Measurements from ENCODE around the gene SLC22A13. TPM values are rescaled to one million over a fixed set of nuclear protein-coding genes. Genes with fewer than 3 reads are reported as not detected.

Gene SLC22A13
- total and polyA plus RNA-seq, 9 of the 15 experiments (the other 6 are each of a cell fraction or from before 2014, with no cell fraction given): 0.09 to 0.49 (median 0.17) TPM; not detected in 3

GRCh38 chr3:38327335-38328009 is 61.9 kb downstream of the SLC22A13 start (continued):
- TF ChIP-seq ZKSCAN8 (CRISPR knock-in tag; IDR thresholded peaks at IDR 0.05): 0 out of 2 replicates have a peak, but pooled peaks have one; percentile 34
- TF ChIP-seq ZNF263 (CRISPR knock-in tag; IDR thresholded peaks at IDR 0.05; ENCODE audit: borderline replicate concordance): no peak
- no peak for TF ChIP-seq ZNF584 (CRISPR knock-in tag; IDR thresholded peaks at IDR 0.05; ENCODE audit: low read depth)
- TF ChIP-seq POLR3G (IDR thresholded peaks at IDR 0.05; ENCODE audit: extremely low read depth, insufficient read length, insufficient replicate concordance): no peak
- TF ChIP-seq SNIP1 (IDR thresholded peaks at IDR 0.05; ENCODE audit: low read depth): no peak
- TF ChIP-seq ZNF592 (IDR thresholded peaks at IDR 0.05): 0 out of 2 replicates have a peak, but pooled peaks have one; percentile 4
- no peak for TF ChIP-seq POU5F1 (IDR thresholded peaks at IDR 0.05; ENCODE audit: borderline replicate concordance, low read depth, low read length, partially characterized antibody)
- peak; percentile 92 for TF ChIP-seq MEIS2 (IDR thresholded peaks at IDR 0.05; ENCODE audit: partially characterized antibody)
- peak; percentile 57; the same call in 1 of the 2 replicates for TF ChIP-seq ATF7 (IDR thresholded peaks at IDR 0.05)
- peak; percentile 56; the same call in 1 of the 2 replicates for TF ChIP-seq NR2C1 (IDR thresholded peaks at IDR 0.05)
- TF ChIP-seq NR2C1 (tag; IDR thresholded peaks at IDR 0.05): peak; percentile 86
- peak; percentile 52; the same call in 1 of the 2 replicates for TF ChIP-seq VEZF1 (CRISPR knock-in tag; IDR thresholded peaks at IDR 0.05)
- no peak for TF ChIP-seq GATAD2A (IDR thresholded peaks at IDR 0.05)
- TF ChIP-seq ZZZ3 (IDR thresholded peaks at IDR 0.05): no peak
- no peak for TF ChIP-seq ZNF699 (CRISPR knock-in tag; IDR thresholded peaks at IDR 0.05; ENCODE audit: insufficient replicate concordance)
- TF ChIP-seq ELF1 (tag; IDR thresholded peaks at IDR 0.05): peak; percentile 50; the same call in 1 of the 2 replicates
- TF ChIP-seq CBFA2T3 (IDR thresholded peaks at IDR 0.05): 0 out of 2 replicates have a peak, but pooled peaks have one; percentile 6
- no peak for TF ChIP-seq ZNF23 (CRISPR knock-in tag; IDR thresholded peaks at IDR 0.05)
- peak; percentile 77; the same call in 1 of the 2 replicates for TF ChIP-seq SMARCC2 (IDR thresholded peaks at IDR 0.05; ENCODE audit: low read depth)
- no peak for TF ChIP-seq NONO (IDR thresholded peaks at IDR 0.05; ENCODE audit: low read depth in 2 of 2, low read length in 1 of 2)
- TF ChIP-seq E2F6 (IDR thresholded peaks at IDR 0.05; ENCODE audit: borderline replicate concordance in 1 of 2, extremely low read depth in 1 of 2, insufficient read depth in 1 of 2, insufficient read length in 1 of 2, low read depth in 1 of 2, low read length in 1 of 2, poor library complexity in 1 of 2, severe bottlenecking in 1 of 2): no peak
- TF ChIP-seq MXI1 (IDR thresholded peaks at IDR 0.05; ENCODE audit: low read depth, low read length): no peak

Measured in K562 (cell line).